SKM-1 (cell line): ENCODE results near the gene SARNP.
"Not testable (repeated sequence)": the region's sequence is repeated elsewhere in the genome, so short reads cannot be mapped to it uniquely, and the experiment has no call there.

Experiments
- DNase-seq: peaks from one replicate; lab custom pipeline; 2025; ENCODE audit not compliant: unreplicated experiment; lab: John Stamatoyannopoulos, UW

The SARNP gene

GRCh38 chr12:55797550-55797949 is 20.0 kb downstream of the SARNP start:
- no peak for DNase-seq

GRCh38 chr12:55797068-55797467 is 20.5 kb downstream of the SARNP start:
- DNase-seq: no peak

- DNase-seq: no peak
Measured at GRCh38 chr12:55795950-55796349, 21.6 kb downstream of the SARNP start.

GRCh38 chr12:55789893-55790292 is 27.6 kb downstream of the SARNP start:
- DNase-seq: no peak

GRCh38 chr12:55789171-55789570 is 28.4 kb downstream of the SARNP start:
- DNase-seq: no peak

GRCh38 chr12:55788546-55788945 is 29.0 kb downstream of the SARNP start:
- DNase-seq: no peak

- no peak for DNase-seq
Measured at GRCh38 chr12:55780685-55781084, 36.8 kb downstream of the SARNP start.

GRCh38 chr12:55777856-55778255 is 39.7 kb downstream of the SARNP start:
- no peak for DNase-seq

- DNase-seq: no peak
Measured at GRCh38 chr12:55771736-55772135, 45.8 kb downstream of the SARNP start.

- DNase-seq: no peak
Measured at GRCh38 chr12:55767156-55767555, 50.4 kb downstream of the SARNP start.

GRCh38 chr12:55765736-55766290 is 51.7 kb downstream of the SARNP start:
- no peak for DNase-seq

GRCh38 chr12:55762646-55763045 is 54.9 kb downstream of the SARNP start:
- no peak for DNase-seq

GRCh38 chr12:55760663-55761062 is 56.9 kb downstream of the SARNP start:
- DNase-seq: no peak

- DNase-seq: not testable (repeated sequence)
Measured at GRCh38 chr12:55758575-55758974, 58.9 kb downstream of the SARNP start.

- no peak for DNase-seq
Measured at GRCh38 chr12:55757701-55758100, 59.8 kb downstream of the SARNP start.

GRCh38 chr12:55755246-55755645 is 62.3 kb downstream of the SARNP start:
- DNase-seq: no peak

GRCh38 chr12:55748230-55748993 is 69.1 kb downstream of the SARNP start:
- no peak for DNase-seq

GRCh38 chr12:55746913-55747231 is 70.7 kb downstream of the SARNP start:
- DNase-seq: no peak

GRCh38 chr12:55746174-55746912 is 71.2 kb downstream of the SARNP start:
- no peak for DNase-seq

- DNase-seq: no peak
Measured at GRCh38 chr12:55745361-55746173, 72.0 kb downstream of the SARNP start.

GRCh38 chr12:55744340-55745030 is 73.0 kb downstream of the SARNP start:
- DNase-seq: no peak
